Osteoblast (primary cell): ENCODE measurements around the gene STON1. TPM values are rescaled to one million over a fixed set of nuclear protein-coding genes. Genes with fewer than 3 reads are reported as not detected.

ENCODE experiments used
- DNase-seq: peaks from one replicate; pipeline ENCODE4 v3.0.0; 2011; ENCODE audit warnings: low spot score, mixed read lengths; ENCODE audit not compliant: insufficient read length; ENCODE audit errors: missing footprints
- H2AFZ ChIP-seq: 2 replicates; pipeline ENCODE4 v1.6.0; 2011; ENCODE audit warnings: mild to moderate bottlenecking, low read length
- H3K27ac ChIP-seq: 2 replicates; pipeline ENCODE4 v1.5.1; 2011; ENCODE audit warnings: mild to moderate bottlenecking, low read depth, low read length, moderate library complexity
- H3K27me3 ChIP-seq: 2 replicates; pipeline ENCODE4 v1.6.0; 2012; ENCODE audit warnings: mild to moderate bottlenecking, control low read depth, inconsistent platforms, low read length, moderate library complexity; ENCODE audit not compliant: insufficient read depth
- H3K36me3 ChIP-seq: 2 replicates; pipeline ENCODE4 v1.5.1; 2011; ENCODE audit warnings: mild to moderate bottlenecking, low read length, control low read depth, moderate library complexity; ENCODE audit not compliant: insufficient read depth
- H3K4me1 ChIP-seq: 2 replicates; pipeline ENCODE4 v1.5.1; 2011; ENCODE audit warnings: mild to moderate bottlenecking, low read length, control low read depth, moderate library complexity; ENCODE audit not compliant: insufficient read depth
- H3K4me2 ChIP-seq: 2 replicates; pipeline ENCODE4 v1.6.0; 2011; ENCODE audit warnings: mild to moderate bottlenecking, low read length; ENCODE audit not compliant: insufficient read depth
- H3K4me3 ChIP-seq: fragments of 200-600 bp; sonication (generic); 3 replicates; pipeline ENCODE4 v1.5.1; 2012; ENCODE audit warnings: mild to moderate bottlenecking, low read length, inconsistent platforms; ENCODE audit not compliant: insufficient read depth
- H3K79me2 ChIP-seq: 2 replicates; pipeline ENCODE4 v1.6.0; 2012; ENCODE audit warnings: mild to moderate bottlenecking, low read length, control low read depth, inconsistent platforms; ENCODE audit not compliant: insufficient read depth
- H3K9me3 ChIP-seq: 2 replicates; pipeline ENCODE4 v1.5.1; 2011; ENCODE audit warnings: low read depth, low read length, control low read depth
- H4K20me1 ChIP-seq: 2 replicates; pipeline ENCODE4 v1.6.0; 2012; ENCODE audit warnings: mild to moderate bottlenecking, low read length, control low read depth; ENCODE audit not compliant: insufficient read depth
- CTCF ChIP-seq: IDR thresholded peaks from 2 replicates; pipeline ENCODE4 v1.5.1; 2011; ENCODE audit warnings: mild to moderate bottlenecking, low read depth, low read length, moderate library complexity; ENCODE audit errors: extremely low read depth
- total RNA-seq: library from RNA; depleted of rRNA; stranded (reverse); fragments of >200 nt; gene quantifications from 2 replicates; pipeline ENCODE4 v1.2.3, GENCODE V29; 2012

Gene STON1
- total RNA-seq, 1 donor = 15.9 TPM

- Histone ChIP-seq H3K4me2 (peak overlapping the region; percentile 93), H3K4me3 (peak overlapping the region; percentile 84), H3K27me3 (no peaks in the 10 kb centered on the region), H3K79me2 (peaks cover 3% of the 10 kb centered on the region), H3K9me3 (no peaks in the 10 kb centered on the region), H3K4me1 (peaks cover 20% of the 10 kb centered on the region), H3K27ac (peak overlapping the region; percentile 86), H3K36me3 (no peaks in the 10 kb centered on the region), H4K20me1 (no peaks in the 10 kb centered on the region), H2AFZ (peak overlapping the region; percentile 58)
- TF ChIP-seq CTCF = no peak
- DNase-seq = peak; percentile 92
Measured at GRCh38 chr2:48531141-48531648, 1.2 kb downstream of the STON1 start.

GRCh38 chr2:48532174-48532573 is 2.2 kb downstream of the STON1 start:
- H3K36me3 ChIP-seq = no peaks in the 10 kb centered on the region
- H3K4me3 ChIP-seq = no peak overlapping the region
- no peaks in the 10 kb centered on the region for H4K20me1 ChIP-seq
- DNase-seq = no peak
- TF ChIP-seq CTCF = no peak
- H3K9me3 ChIP-seq = no peaks in the 10 kb centered on the region
- H3K4me2 ChIP-seq = peak overlapping the region; percentile 93
- peaks cover 20% of the 10 kb centered on the region for H3K4me1 ChIP-seq
- H3K27me3 ChIP-seq = no peaks in the 10 kb centered on the region
- H3K79me2 ChIP-seq = peaks cover 3% of the 10 kb centered on the region
- H2AFZ ChIP-seq = no peak overlapping the region
- peak overlapping the region; percentile 86 for H3K27ac ChIP-seq

GRCh38 chr2:48532824-48533223 is 2.9 kb downstream of the STON1 start:
- H2AFZ ChIP-seq = no peak overlapping the region
- H3K9me3 ChIP-seq = no peaks in the 10 kb centered on the region
- H3K79me2 ChIP-seq = peaks cover 3% of the 10 kb centered on the region
- H3K4me1 ChIP-seq = peaks cover 20% of the 10 kb centered on the region
- no peaks in the 10 kb centered on the region for H3K36me3 ChIP-seq
- H3K27ac ChIP-seq = peak overlapping the region; percentile 41
- DNase-seq = no peak
- H3K4me3 ChIP-seq = no peak overlapping the region
- H4K20me1 ChIP-seq = no peaks in the 10 kb centered on the region
- H3K27me3 ChIP-seq = no peaks in the 10 kb centered on the region
- H3K4me2 ChIP-seq = no peak overlapping the region
- TF ChIP-seq CTCF = no peak

GRCh38 chr2:48534781-48535180 is 4.8 kb downstream of the STON1 start:
- peaks cover 18% of the 10 kb centered on the region for H3K4me1 ChIP-seq
- no peak overlapping the region for H3K27ac ChIP-seq
- H3K79me2 ChIP-seq = peaks cover 3% of the 10 kb centered on the region
- no peaks in the 10 kb centered on the region for H3K27me3 ChIP-seq
- no peak overlapping the region for H2AFZ ChIP-seq
- no peak for TF ChIP-seq CTCF
- no peak overlapping the region for H3K4me2 ChIP-seq
- H4K20me1 ChIP-seq = no peaks in the 10 kb centered on the region
- no peaks in the 10 kb centered on the region for H3K9me3 ChIP-seq
- DNase-seq = no peak
- H3K4me3 ChIP-seq = no peak overlapping the region
- H3K36me3 ChIP-seq = no peaks in the 10 kb centered on the region
